Breast epithelium (tissue), 4 donors: Measurements from ENCODE around the gene OSBPL6. TPM values are rescaled to one million over a fixed set of nuclear protein-coding genes. Genes with fewer than 3 reads are reported as not detected.

ENCODE experiments used
- DNase-seq, 2 donors: peaks; one replicate each; pipeline ENCODE4 v3.0.0-alpha.2; 2019; ENCODE audit warnings: low spot score in 2 of 2
- H3K27ac ChIP-seq, 2 donors: fragments of 200-600 bp; sonication (generic) in 1 of 2; one replicate each; pipeline ENCODE4 v1.5.1; 2016 to 2019; ENCODE audit warnings: mild to moderate bottlenecking in 1 of 2
- H3K27me3 ChIP-seq, 2 donors: fragments of 200-600 bp; sonication (generic) in 1 of 2; one replicate each; pipeline versions ENCODE4 v1.5.1 to v1.6.0; 2017 to 2019; ENCODE audit warnings: control low read depth in 1 of 2, mild to moderate bottlenecking in 1 of 2
- H3K36me3 ChIP-seq: fragments of 200-600 bp; one replicate; pipeline ENCODE4 v1.5.1; 2019
- H3K4me1 ChIP-seq, 2 donors: fragments of 200-600 bp; sonication (generic); one replicate each; pipeline ENCODE4 v1.5.1; 2016 to 2019; ENCODE audit warnings: control low read depth in 1 of 2
- H3K4me3 ChIP-seq, 3 donors: fragments of 200-600 bp; sonication (generic); 1 replicate in 2 of 3; 2 replicates in 1 of 3; pipeline ENCODE4 v1.5.1; 2016 to 2019; ENCODE audit warnings: mild to moderate bottlenecking in 3 of 3, moderate library complexity in 2 of 3
- H3K9me3 ChIP-seq, 2 donors: fragments of 200-600 bp; sonication (generic) in 1 of 2; one replicate each; pipeline ENCODE4 v1.5.1; 2016 to 2019; ENCODE audit warnings: control low read depth in 1 of 2
- CTCF ChIP-seq, 3 donors: fragments of 450-650 bp; IDR thresholded peaks; one replicate each; pipeline ENCODE4 v1.5.1; 2016 to 2017; ENCODE audit warnings: antibody characterized with exemption in 3 of 3, mild to moderate bottlenecking in 3 of 3, moderate library complexity in 3 of 3
- POLR2A ChIP-seq: fragments of 450-650 bp; IDR thresholded peaks from one replicate; pipeline ENCODE4 v1.6.1; 2016; ENCODE audit warnings: antibody characterized with exemption, mild to moderate bottlenecking, moderate library complexity
- POLR2AphosphoS5 ChIP-seq, 3 donors: sonication (generic); formaldehyde crosslinking; IDR thresholded peaks; one replicate each; pipeline ENCODE4 v1.6.1; 2017; ENCODE audit warnings: antibody characterized with exemption in 3 of 3
- intact Hi-C: fragments of 100-400 bp; cut with DNase I; formaldehyde crosslinking; loops from one replicate; pipeline ENCODE4 v1.15.1; 2023; ENCODE audit warnings: low total_unique reads
- total RNA-seq, 3 donors: library from RNA; depleted of rRNA; stranded (reverse); fragments of >200 nt; gene quantifications; one replicate each; pipeline ENCODE4 v1.1.0, GENCODE V29; 2016

Gene OSBPL6
- total RNA-seq, 3 donors from 2014 or later: 1.3 to 4.8 (median 1.8) TPM

GRCh38 chr2:178238154-178238521 lies 43.8 kb downstream of the OSBPL6 start:
- Histone ChIP-seq H3K36me3 (no peaks in the 10 kb centered on the region), H3K27me3 (no peaks in the 10 kb centered on the region), H3K4me1 (no peaks in the 10 kb centered on the region), H3K4me3 (no peak overlapping the region), H3K27ac (no peak overlapping the region), H3K9me3 (no peaks in the 10 kb centered on the region)
- intact Hi-C loops: no loop called here
- TF ChIP-seq CTCF (IDR thresholded peaks at IDR 0.05) (no peak), POLR2AphosphoS5 (IDR thresholded peaks at IDR 0.05) (no peak), POLR2A (no peak)
- DNase-seq: no peak

DNA sequence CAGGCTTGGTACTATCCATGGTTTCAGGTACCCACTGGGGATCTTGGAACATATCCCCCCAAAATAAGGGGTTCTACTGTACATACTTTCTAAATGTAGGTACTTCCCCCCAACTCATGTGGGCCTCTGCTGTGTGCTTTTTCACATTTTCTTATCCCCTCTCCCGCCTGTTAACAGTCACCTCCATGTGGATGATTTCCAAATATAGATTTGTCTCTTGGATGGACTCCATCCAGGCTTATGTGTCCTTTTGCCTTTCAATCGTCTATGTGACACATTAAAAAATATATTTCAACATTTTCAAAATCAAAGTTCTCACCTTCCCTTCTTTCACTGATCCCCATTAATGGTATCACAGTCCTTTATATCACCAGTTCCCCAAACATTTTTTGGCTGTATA lies 44.4 kb downstream of the OSBPL6 start:
- Histone ChIP-seq H3K27me3 (no peaks in the 10 kb centered on the region), H3K27ac (no peak overlapping the region), H3K36me3 (no peaks in the 10 kb centered on the region), H3K9me3 (no peaks in the 10 kb centered on the region), H3K4me1 (no peaks in the 10 kb centered on the region), H3K4me3 (no peak overlapping the region)
- TF ChIP-seq POLR2AphosphoS5 (IDR thresholded peaks at IDR 0.05): no peak
- no peak for TF ChIP-seq CTCF (IDR thresholded peaks at IDR 0.05)
- no peak for TF ChIP-seq POLR2A
- intact Hi-C loops: no loop called here
- no peak for DNase-seq

DNA sequence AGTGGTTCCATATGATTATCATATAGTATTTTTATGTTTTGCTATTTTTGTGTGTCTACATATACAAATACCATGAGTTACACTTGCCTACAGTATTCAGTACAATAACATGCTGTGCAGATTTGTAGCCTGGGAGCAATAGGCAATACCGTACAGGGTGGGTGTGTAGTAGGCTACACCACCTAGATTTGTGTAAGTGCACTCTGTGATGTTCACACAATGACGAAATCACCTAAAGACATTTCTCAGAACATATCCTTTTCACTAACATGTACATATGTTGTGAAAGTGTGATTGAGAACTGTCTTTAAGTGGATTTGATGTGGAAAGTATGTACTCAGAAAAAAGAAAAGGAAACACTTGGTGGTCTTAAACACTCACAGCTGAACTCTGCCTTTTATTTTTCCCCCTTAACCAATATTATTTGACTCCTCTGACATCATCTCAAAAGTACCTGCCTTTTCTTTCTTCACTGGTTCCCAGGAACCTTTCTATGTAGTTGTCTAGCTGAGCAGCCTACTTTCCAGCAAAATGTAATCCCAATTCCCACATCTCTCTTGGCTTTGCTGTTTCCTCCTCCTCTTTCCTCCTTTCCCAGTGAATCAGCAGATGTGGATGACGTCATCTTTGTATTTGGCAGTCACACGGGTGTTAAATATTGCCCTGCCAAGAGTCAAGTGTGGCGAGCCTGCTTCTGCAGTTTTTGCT lies 47.7 kb downstream of the OSBPL6 start:
- Histone ChIP-seq H3K4me3 (no peak overlapping the region), H3K27ac (no peak overlapping the region), H3K36me3 (no peaks in the 10 kb centered on the region), H3K27me3 (no peaks in the 10 kb centered on the region), H3K9me3 (no peaks in the 10 kb centered on the region), H3K4me1 (no peaks in the 10 kb centered on the region)
- peak in 1 of 2 donors; percentile 38 for DNase-seq
- intact Hi-C loops: no loop called here
- no peak for TF ChIP-seq CTCF (IDR thresholded peaks at IDR 0.05)
- no peak for TF ChIP-seq POLR2A
- no peak for TF ChIP-seq POLR2AphosphoS5 (IDR thresholded peaks at IDR 0.05)

DNA sequence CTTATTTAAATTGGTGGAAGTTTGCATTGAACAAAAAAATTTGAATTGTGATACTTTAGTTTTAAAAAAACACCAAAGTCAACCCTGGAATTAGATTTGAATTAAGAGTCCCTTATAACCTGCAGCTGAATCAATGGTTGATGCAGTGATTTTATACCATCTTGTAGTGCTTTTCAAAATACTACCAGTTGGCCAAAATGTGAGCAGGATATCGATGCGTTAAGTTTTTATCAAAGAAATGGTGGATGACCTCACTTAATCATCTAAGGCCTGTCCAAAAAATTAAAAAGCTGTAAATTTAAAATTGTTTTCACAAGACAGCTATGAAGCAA lies 48.2 kb downstream of the OSBPL6 start:
- no peaks in the 10 kb centered on the region for H3K27me3 ChIP-seq
- no peaks in the 10 kb centered on the region for H3K36me3 ChIP-seq
- no peak for DNase-seq
- no peaks in the 10 kb centered on the region for H3K4me1 ChIP-seq
- H3K4me3 ChIP-seq: no peak overlapping the region
- intact Hi-C loops: no loop called here
- no peaks in the 10 kb centered on the region for H3K9me3 ChIP-seq
- H3K27ac ChIP-seq: no peak overlapping the region
- no peak for TF ChIP-seq POLR2AphosphoS5 (IDR thresholded peaks at IDR 0.05)
- TF ChIP-seq CTCF (IDR thresholded peaks at IDR 0.05): no peak
- no peak for TF ChIP-seq POLR2A

DNA sequence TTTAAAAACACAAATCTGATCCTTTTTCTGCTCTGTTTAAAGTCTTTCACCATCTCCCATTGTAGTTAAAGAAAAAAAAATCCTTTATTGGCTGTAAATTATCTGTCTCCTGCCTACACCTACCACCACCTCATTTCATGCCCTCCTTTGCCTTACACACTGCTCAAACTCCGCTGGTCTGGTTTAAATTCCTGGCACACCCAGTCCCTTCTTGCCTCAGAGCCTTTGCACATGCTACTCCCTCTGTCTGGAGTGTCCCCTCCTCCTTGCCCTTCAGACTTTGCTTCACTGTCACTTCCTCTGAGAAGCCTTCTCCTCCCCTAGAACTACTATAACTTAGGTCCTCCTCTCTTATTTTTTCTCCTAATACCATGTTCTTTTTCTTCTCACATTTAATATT lies 49.6 kb downstream of the OSBPL6 start:
- H3K4me1 ChIP-seq: no peaks in the 10 kb centered on the region
- H3K27me3 ChIP-seq: no peaks in the 10 kb centered on the region
- TF ChIP-seq POLR2AphosphoS5 (IDR thresholded peaks at IDR 0.05) (no peak), CTCF (IDR thresholded peaks at IDR 0.05) (no peak), POLR2A (no peak)
- H3K27ac ChIP-seq: no peak overlapping the region
- H3K9me3 ChIP-seq: no peaks in the 10 kb centered on the region
- no peaks in the 10 kb centered on the region for H3K36me3 ChIP-seq
- no peak for DNase-seq
- no peak overlapping the region for H3K4me3 ChIP-seq
- intact Hi-C loops: no loop called here
